CD14-positive monocyte (primary cell): ENCODE measurements around the gene APBA2. TPM values are rescaled to one million over a fixed set of nuclear protein-coding genes. Genes with fewer than 3 reads are reported as not detected.

ENCODE experiments used
- DNase-seq, 3 donors: peaks; one replicate each; pipeline ENCODE4 v3.0.0-alpha.2; 2011 to 2022
- H2AFZ ChIP-seq: 2 replicates; pipeline ENCODE4 v1.6.0; 2012; ENCODE audit warnings: mild to moderate bottlenecking, low read depth, low read length, inconsistent platforms; ENCODE audit not compliant: insufficient read depth, poor library complexity, severe bottlenecking
- H3K27ac ChIP-seq, 2 donors: 1 replicate in 1 of 2; 2 replicates in 1 of 2; pipeline ENCODE4 v1.5.1; 2012 to 2013; ENCODE audit warnings: low read length in 2 of 2, control low read depth in 1 of 2, inconsistent platforms in 1 of 2, low read depth in 1 of 2, mild to moderate bottlenecking in 1 of 2
- H3K27me3 ChIP-seq, 2 donors: one replicate each; pipeline versions ENCODE4 v1.6.0 to v1.6.1; 2011 to 2013; ENCODE audit warnings: low read length in 2 of 2; ENCODE audit not compliant: control insufficient read depth in 2 of 2, insufficient read depth in 2 of 2
- H3K36me3 ChIP-seq, 2 donors: replicated peaks in 1 of 2; 1 replicate in 1 of 2; 2 replicates in 1 of 2; pipeline versions ENCODE4 v1.5.1 to v1.6.1; 2012 to 2013; ENCODE audit warnings: low read length in 2 of 2, control low read depth in 1 of 2, inconsistent platforms in 1 of 2, mild to moderate bottlenecking in 1 of 2; ENCODE audit not compliant: insufficient read depth in 2 of 2, control insufficient read depth in 1 of 2
- H3K4me1 ChIP-seq, 2 donors: 1 replicate in 1 of 2; 2 replicates in 1 of 2; pipeline versions ENCODE4 v1.5.1 to v1.6.1; 2012 to 2013; ENCODE audit warnings: low read length in 2 of 2, control low read depth in 1 of 2, inconsistent platforms in 1 of 2, mild to moderate bottlenecking in 1 of 2, moderate library complexity in 1 of 2; ENCODE audit not compliant: insufficient read depth in 2 of 2, control insufficient read depth in 1 of 2
- H3K4me2 ChIP-seq: replicated peaks from 2 replicates; pipeline ENCODE3; 2012; ENCODE audit warnings: low read length, moderate library complexity, mild to moderate bottlenecking; ENCODE audit not compliant: poor library complexity, severe bottlenecking; ENCODE audit errors: extremely low read depth
- H3K4me3 ChIP-seq, 3 experiments: fragments of 200-600 bp in 1 of 3; sonication (generic) in 1 of 3; replicated peaks in 1 of 3; 1 replicate in 2 of 3; 2 replicates in 1 of 3; pipeline ENCODE4 v1.5.1; 2011 to 2013; ENCODE audit warnings: low read length in 3 of 3, mild to moderate bottlenecking in 3 of 3, control low read depth in 2 of 3, low read depth in 2 of 3, inconsistent platforms in 1 of 3, moderate library complexity in 1 of 3
- H3K79me2 ChIP-seq: 2 replicates; pipeline ENCODE4 v1.6.0; 2012; ENCODE audit warnings: mild to moderate bottlenecking, control low read depth, inconsistent platforms, low read length, moderate library complexity; ENCODE audit not compliant: insufficient read depth
- H3K9ac ChIP-seq: 2 replicates; pipeline ENCODE4 v1.6.0; 2017; ENCODE audit warnings: low read length, mild to moderate bottlenecking; ENCODE audit not compliant: insufficient read depth, poor library complexity, severe bottlenecking
- H3K9me3 ChIP-seq, 2 donors: replicated peaks in 1 of 2; 1 replicate in 1 of 2; 2 replicates in 1 of 2; pipeline versions ENCODE4 v1.5.1 to v1.6.1; 2012 to 2013; ENCODE audit warnings: low read length in 2 of 2, control low read depth in 1 of 2; ENCODE audit not compliant: control insufficient read depth in 1 of 2, insufficient read depth in 1 of 2
- H4K20me1 ChIP-seq: 2 replicates; pipeline ENCODE4 v1.6.0; 2012; ENCODE audit warnings: mild to moderate bottlenecking, low read length, control low read depth, moderate library complexity; ENCODE audit not compliant: insufficient read depth
- H3K27ac Mint-ChIP-seq, 7 donors: one replicate each; pipeline ENCODE4 v1.8.0; 2020; ENCODE audit warnings: mild to moderate bottlenecking in 7 of 7, mixed read lengths in 7 of 7, moderate library complexity in 6 of 7, inconsistent platforms in 2 of 7
- H3K27me3 Mint-ChIP-seq, 3 donors: one replicate each; pipeline ENCODE4 v1.8.0; 2021 to 2022; ENCODE audit warnings: low read depth in 3 of 3, mild to moderate bottlenecking in 3 of 3, mixed read lengths in 3 of 3, moderate library complexity in 3 of 3, inconsistent platforms in 1 of 3
- H3K36me3 Mint-ChIP-seq, 2 donors: one replicate each; pipeline ENCODE4 v1.8.0; 2020; ENCODE audit warnings: mixed read lengths in 2 of 2, inconsistent platforms in 1 of 2, mild to moderate bottlenecking in 1 of 2
- H3K4me1 Mint-ChIP-seq: one replicate; pipeline ENCODE4 v1.8.0; 2020; ENCODE audit warnings: mild to moderate bottlenecking, mixed read lengths
- H3K4me3 Mint-ChIP-seq, 2 donors: one replicate each; pipeline ENCODE4 v1.8.0; 2020; ENCODE audit warnings: mild to moderate bottlenecking in 2 of 2, mixed read lengths in 2 of 2, moderate library complexity in 1 of 2
- H3K9me3 Mint-ChIP-seq, 7 donors: one replicate each; pipeline ENCODE4 v1.8.0; 2020 to 2022; ENCODE audit warnings: mixed read lengths in 7 of 7, mild to moderate bottlenecking in 6 of 7, moderate library complexity in 6 of 7, inconsistent platforms in 2 of 7
- WGBS: methylation state at CpG from one replicate; pipeline ENCODE4 v1.1.5; 2013; ENCODE audit warnings: missing lambda C conversion rate; ENCODE audit not compliant: insufficient coverage; 5-methylcytosine and 5-hydroxymethylcytosine counted together
- intact Hi-C, 2 donors: fragments of 100-400 bp; cut with micrococcal nuclease; formaldehyde crosslinking; loops; one replicate each; pipeline versions ENCODE4 v1.15.0 to v1.15.1; 2023
- polyA plus RNA-seq, 3 donors: library from polyadenylated mRNA; depleted of rRNA in 1 of 3; unstranded in 2 of 3; stranded (reverse) in 1 of 3; fragments of 300-500 nt in 2 of 3; fragments of >200 nt in 1 of 3; fragmentation: Illumina TruSeq in 2 of 3; gene quantifications; 1 replicate in 2 of 3; 2 replicates in 1 of 3; pipeline ENCODE4 v1.2.3, GENCODE V29; 2012 to 2021
- TF ChIP-seq, protein P1 (sequence below): fragments of 200-600 bp; IDR thresholded peaks from one replicate; pipeline ENCODE4 v1.8.0; 2022; ENCODE audit warnings: antibody characterized with exemption, mild to moderate bottlenecking

Gene APBA2
- polyA plus RNA-seq, 3 donors = 0.30 TPM; not detected in 2

DNA sequence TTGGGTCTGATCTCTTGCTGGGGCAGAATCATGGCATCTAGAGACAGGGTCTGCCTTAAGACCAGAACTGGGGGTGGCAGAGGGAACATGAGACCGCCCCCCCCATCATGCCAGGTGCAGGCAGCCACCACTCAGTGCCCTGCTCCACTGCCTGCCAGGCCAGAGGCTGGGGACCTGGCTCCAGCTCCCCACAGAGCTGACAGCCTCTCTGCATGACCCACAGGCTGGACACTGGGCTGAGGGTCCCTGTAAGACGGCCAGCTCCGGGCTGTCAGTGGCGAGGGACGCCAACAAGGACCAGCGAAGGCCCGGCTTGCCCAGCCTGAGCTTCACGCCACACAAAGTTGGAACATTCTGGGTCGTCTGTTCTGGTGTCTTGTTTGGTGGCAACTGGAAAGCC is 238.2 kb downstream of the APBA2 start:
- H3K9ac ChIP-seq = no peak overlapping the region
- H3K4me2 ChIP-seq = no peak overlapping the region

DNA sequence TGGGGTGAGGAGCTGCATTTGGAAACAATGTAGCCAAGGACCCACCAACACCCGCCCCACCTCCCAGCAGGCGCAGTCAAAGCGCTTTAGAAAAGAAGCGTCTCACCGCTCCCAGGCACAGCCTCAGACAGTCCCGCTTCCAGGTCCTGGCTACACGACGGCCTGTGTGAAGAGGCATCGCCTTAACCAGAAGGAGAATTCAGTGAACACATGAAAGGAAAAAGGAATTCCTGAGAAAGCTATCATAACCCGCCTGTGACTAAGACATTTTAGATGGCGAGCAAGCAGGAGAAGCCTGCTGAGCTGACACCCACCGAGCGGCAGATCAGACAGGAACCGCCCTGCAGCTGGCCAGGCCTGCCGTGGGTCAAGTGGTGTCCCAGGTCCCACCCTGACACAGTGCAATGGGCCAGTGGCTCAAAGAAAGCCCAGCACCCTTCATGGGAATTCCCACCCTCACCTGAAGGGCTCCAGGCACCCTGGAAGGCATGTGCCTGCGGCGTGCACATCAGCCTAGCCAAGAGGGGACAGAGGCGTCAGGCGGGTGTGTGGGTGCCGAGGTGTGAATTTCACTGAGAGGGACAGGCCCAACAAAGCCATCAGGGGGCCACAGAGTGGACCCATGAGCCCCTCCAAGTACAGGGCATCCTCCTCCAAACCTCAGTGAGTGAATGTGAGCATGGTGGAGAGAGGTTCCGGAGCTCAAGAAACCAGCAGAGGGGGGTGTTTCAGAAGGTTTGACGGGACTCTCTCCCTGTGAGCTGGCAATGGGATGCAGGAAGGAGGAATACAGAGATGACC is 239.0 kb downstream of the APBA2 start:
- no peak overlapping the region for H3K27ac Mint-ChIP-seq
- WGBS = 90% methylated on average over 15 of the region's 22 CpGs
- no peaks in the 10 kb centered on the region for H4K20me1 ChIP-seq
- no peak overlapping the region for H3K4me3 Mint-ChIP-seq
- no peaks in the 10 kb centered on the region for H3K36me3 ChIP-seq
- no peak for DNase-seq
- H3K27ac ChIP-seq = no peak overlapping the region
- no peaks in the 10 kb centered on the region for H3K27me3 ChIP-seq
- H3K9ac ChIP-seq = no peak overlapping the region
- H2AFZ ChIP-seq = no peak overlapping the region
- no peaks in the 10 kb centered on the region for H3K9me3 ChIP-seq
- intact Hi-C loops = no loop called here
- no peaks in the 10 kb centered on the region for H3K9me3 Mint-ChIP-seq
- TF ChIP-seq, protein P1, sequence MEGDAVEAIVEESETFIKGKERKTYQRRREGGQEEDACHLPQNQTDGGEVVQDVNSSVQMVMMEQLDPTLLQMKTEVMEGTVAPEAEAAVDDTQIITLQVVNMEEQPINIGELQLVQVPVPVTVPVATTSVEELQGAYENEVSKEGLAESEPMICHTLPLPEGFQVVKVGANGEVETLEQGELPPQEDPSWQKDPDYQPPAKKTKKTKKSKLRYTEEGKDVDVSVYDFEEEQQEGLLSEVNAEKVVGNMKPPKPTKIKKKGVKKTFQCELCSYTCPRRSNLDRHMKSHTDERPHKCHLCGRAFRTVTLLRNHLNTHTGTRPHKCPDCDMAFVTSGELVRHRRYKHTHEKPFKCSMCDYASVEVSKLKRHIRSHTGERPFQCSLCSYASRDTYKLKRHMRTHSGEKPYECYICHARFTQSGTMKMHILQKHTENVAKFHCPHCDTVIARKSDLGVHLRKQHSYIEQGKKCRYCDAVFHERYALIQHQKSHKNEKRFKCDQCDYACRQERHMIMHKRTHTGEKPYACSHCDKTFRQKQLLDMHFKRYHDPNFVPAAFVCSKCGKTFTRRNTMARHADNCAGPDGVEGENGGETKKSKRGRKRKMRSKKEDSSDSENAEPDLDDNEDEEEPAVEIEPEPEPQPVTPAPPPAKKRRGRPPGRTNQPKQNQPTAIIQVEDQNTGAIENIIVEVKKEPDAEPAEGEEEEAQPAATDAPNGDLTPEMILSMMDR = no peak
- no peaks in the 10 kb centered on the region for H3K4me1 Mint-ChIP-seq
- H3K36me3 Mint-ChIP-seq = no peaks in the 10 kb centered on the region
- no peak overlapping the region for H3K4me2 ChIP-seq
- H3K27me3 Mint-ChIP-seq = peaks cover 0 to 2% (median 2%) of the 10 kb centered on the region in 3 donors
- no peaks in the 10 kb centered on the region for H3K4me1 ChIP-seq
- H3K4me3 ChIP-seq = no peak overlapping the region
- no peaks in the 10 kb centered on the region for H3K79me2 ChIP-seq

More for the DNA sequence above, 238.2 kb downstream of the APBA2 start:
- Mint-ChIP-seq H3K27me3 (peaks cover 0 to 2% (median 0%) of the 10 kb centered on the region in 3 donors), H3K27ac (no peak overlapping the region), H3K9me3 (no peaks in the 10 kb centered on the region), H3K36me3 (no peaks in the 10 kb centered on the region), H3K4me1 (no peaks in the 10 kb centered on the region), H3K4me3 (no peak overlapping the region)
- Histone ChIP-seq H3K9me3 (no peaks in the 10 kb centered on the region), H2AFZ (no peak overlapping the region), H3K4me1 (no peaks in the 10 kb centered on the region), H4K20me1 (no peaks in the 10 kb centered on the region), H3K27ac (no peak overlapping the region), H3K79me2 (no peaks in the 10 kb centered on the region), H3K36me3 (no peaks in the 10 kb centered on the region), H3K4me3 (no peak overlapping the region), H3K27me3 (no peaks in the 10 kb centered on the region)
- intact Hi-C loops = no loop called here
- no peak for DNase-seq
- WGBS = 93% methylated on average over 7 of the region's 9 CpGs
- TF ChIP-seq, protein P1 = no peak
